ENCODE data around the gene IL27RA.
"Not testable (repeated sequence)": the region's sequence is repeated elsewhere in the genome, so short reads cannot be mapped to it uniquely, and the experiment has no call there.

Gene IL27RA

DNA sequence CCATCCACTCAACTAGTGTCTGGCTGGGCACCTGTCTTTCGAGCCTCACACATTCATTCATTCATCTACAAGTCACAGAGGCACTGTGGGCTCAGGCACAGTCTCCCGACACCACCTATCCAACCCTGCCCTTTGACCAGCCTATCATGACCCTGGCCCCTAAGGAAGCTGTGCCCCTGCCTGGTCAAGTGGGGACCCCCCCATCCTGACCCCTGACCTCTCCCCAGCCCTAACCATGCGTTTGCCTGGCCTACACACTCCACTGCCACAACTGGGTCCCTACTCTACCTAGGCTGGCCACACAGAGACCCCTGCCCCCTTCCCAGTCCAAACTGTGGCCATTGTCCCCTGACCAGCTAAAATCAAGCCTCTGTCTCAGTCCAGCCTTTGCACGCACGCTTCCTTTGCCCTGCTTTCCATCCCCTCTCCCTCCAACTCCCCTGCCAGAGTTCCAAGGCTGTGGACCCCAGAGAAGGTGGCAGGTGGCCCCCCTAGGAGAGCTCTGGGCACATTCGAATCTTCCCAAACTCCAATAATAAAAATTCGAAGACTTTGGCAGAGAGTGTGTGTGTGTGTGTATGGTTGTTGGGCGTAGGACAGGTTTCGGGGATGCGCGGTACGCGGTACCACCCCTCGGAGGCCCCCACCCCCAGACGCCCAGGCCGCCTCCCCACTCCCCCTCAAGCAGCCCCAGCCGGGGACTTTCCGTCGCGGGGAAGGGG lies 404 bp upstream of the IL27RA start:
- DNase-seq (ENCODE audit: low read depth): peak; percentile 67

DNA sequence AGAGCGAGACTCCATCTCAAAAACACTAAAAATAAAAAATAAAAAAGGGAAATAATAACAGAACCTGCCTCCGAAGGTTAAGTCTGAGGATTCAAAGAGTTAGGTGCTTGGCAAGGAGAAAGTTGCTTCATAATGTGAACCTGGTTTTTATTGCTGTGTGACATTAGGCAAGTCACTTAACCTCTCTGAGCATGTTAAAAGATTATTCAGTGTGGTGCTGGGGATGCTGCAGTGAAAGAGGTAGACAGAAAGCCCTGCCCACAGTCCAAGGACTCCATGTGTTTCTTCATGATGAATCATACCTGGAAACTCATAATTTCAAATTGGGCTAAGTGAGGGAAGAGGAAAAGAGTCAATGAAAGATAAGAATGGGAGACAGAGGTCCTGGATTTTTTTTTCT lies 2.4 kb downstream of the IL27RA start:
- DNase-seq (ENCODE audit: low read depth): no peak

DNA sequence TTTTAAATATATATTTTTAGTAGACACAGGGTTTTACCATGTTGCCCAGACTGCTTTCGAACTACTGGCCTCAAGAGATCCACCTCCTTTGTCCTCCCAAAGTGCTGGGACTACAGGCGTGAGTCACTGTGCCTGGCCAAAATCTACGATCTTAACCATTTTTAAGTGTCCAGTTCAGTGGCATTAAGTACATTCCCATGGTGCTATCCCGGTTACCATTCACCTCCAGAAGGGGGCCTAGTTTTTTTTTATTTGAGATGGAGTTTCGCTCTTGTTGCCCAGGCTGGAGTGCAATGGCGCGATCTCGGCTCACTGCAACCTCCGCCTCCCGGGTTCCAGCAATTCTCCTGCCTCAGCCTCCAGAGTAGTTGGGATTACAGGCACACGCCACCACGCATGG lies 3.6 kb downstream of the IL27RA start:
- not testable (repeated sequence) for DNase-seq (ENCODE audit: low read depth)

GRCh38 chr19:14035706-14036105 lies 4.1 kb downstream of the IL27RA start:
- no peak for DNase-seq (ENCODE audit: low read depth)

DNA sequence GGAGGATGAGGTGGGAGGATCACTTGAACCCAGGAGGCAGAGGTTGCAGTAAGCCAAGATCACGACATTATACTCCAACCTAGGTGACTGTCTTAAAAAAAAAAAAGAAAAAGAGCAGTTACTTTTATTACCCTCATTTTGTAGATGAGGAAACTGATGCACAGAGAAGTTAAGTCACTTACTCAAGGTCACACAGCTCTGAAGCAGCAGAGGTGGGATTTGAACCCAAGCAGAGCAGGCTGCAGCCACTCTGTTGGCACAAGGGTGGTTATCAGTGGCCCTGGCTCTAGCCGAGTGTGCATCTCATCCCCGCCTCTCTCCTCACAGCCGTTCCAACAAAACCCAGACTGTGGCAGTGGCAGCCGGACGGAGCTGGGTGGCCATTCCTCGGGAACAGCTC lies 7.6 kb downstream of the IL27RA start:
- DNase-seq (ENCODE audit: low read depth): no peak

- DNase-seq (ENCODE audit: low read depth): peak; percentile 22
Observed at GRCh38 chr19:14042659-14043608, 11.4 kb downstream of the IL27RA start.

DNA sequence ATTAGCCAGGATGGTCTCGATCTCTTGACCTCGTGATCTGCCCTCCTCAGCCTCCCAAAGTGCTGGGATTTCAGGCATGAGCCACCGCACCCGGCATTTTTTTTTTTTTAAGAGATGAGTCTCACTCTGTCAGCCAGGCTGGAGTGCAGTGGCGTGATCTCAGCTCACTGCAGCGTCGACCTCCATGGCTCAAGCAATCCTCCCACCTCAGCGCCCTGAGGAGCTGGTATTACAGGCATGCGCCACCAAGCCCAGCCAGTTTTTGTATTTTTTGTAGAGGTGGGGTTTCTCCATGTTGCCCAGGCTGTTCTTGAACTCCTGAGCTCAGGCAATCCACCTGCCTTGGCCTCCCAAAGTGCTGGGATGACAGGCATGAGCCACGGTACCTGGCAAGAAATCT lies 16.3 kb downstream of the IL27RA start:
- not testable (repeated sequence) for DNase-seq (ENCODE audit: low read depth)

- peak; percentile 56 for DNase-seq (ENCODE audit: low read depth)
Observed at GRCh38 chr19:14048443-14049153, 17.0 kb downstream of the IL27RA start.

DNA sequence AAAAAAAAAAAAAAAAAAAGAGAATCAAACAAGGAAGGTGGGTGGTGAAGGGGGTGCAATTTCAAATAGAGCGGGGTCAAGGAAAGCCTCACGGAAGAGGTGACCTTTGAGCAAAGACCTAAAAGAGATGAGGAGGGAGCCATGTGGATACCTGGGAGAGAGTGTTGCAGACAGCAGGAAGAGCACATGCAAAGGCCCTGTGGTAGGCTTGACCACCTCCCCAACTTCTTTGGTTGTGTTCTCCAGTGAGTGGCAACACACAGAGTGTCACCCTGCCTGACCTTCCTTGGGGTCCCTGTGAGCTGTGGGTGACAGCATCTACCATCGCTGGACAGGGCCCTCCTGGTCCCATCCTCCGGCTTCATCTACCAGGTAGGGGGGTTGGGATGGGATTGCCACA lies 18.9 kb downstream of the IL27RA start:
- no peak for DNase-seq (ENCODE audit: low read depth)

DNA sequence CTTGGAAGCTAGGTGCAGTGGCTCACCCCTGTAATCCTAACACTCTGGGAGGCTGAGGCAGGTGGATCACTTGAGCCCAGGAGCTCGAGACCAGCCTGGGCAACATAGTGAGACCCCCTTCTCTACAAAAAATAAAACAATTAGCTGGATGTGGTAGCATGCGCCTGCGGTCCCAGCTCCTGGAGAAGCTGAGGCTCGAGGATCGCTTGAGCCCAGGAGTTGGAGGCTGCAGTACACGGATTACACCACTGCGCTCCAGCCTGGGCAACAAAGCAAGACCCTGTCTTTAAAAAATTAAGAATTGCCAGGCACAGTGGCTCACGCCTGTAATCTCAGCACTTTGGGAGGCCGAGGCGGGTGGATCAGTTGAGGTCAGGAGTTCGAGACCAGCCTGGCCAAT lies 19.4 kb downstream of the IL27RA start:
- DNase-seq (ENCODE audit: low read depth): not testable (repeated sequence)

GRCh38 chr19:14051980-14052379 lies 20.4 kb downstream of the IL27RA start:
- DNase-seq (ENCODE audit: low read depth): no peak

DNA sequence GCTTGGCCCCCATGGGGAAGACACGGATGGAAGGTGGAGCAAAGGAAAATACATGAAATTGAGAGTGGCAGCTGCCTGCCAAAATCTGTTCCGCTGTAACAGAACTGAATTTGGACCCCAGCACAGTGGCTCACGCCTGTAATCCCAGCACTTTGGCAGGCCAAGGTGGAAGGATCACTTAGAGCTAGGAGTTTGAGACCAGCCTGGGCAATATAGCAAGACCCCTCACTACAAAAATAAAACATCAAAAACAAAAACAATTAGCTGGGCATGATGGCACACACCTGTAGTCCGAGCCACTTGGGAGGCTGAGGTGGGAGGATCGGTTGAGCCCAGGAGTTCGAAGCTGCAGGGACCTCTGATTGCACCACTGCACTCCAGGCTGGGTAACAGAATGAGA lies 20.9 kb downstream of the IL27RA start:
- DNase-seq (ENCODE audit: low read depth): no peak

- no peak for DNase-seq (ENCODE audit: low read depth)
Observed at GRCh38 chr19:14053032-14053431, 21.5 kb downstream of the IL27RA start.

GRCh38 chr19:14053500-14053899 lies 21.9 kb downstream of the IL27RA start:
- no peak for DNase-seq (ENCODE audit: low read depth)

GRCh38 chr19:14054099-14054498 lies 22.5 kb downstream of the IL27RA start:
- no peak for DNase-seq (ENCODE audit: low read depth)

DNA sequence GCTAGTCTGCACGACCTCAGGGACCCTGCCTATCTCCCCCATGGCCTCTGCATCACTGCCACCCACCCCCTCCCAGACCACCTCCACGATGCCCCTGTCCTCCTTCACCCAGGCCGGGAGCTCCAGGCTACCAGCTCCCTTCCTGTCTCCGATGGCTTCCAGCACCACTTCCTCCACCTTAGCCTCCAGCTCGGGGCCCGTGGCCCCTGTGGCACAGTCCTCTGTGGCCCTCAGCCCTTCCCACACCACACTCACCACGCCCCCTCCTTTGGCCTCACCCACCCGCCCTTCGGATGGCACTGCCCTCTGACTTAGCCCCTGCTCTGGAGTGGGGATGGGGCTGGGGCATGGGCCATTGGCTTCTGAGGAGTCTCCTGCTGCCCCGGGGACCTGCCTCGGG lies 23.2 kb downstream of the IL27RA start:
- no peak for DNase-seq (ENCODE audit: low read depth)

DNA sequence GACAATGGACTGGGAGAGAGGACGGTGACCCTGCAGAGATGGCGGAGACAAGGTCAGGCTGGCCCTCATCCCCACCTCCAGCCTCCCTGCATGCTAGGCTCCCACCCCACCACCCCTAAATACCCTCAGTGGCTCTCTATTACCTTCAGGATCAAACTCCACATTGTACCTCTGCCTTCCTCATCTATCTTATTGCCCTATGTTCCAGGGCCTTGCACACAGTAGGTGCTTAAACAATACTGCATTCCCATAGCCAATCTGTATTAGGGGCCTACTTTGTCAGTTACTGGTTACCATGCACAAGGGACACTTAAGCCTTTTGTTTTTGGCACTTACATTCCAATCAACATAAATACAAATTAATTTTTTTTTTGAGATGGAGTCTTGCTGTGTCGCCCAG lies 23.8 kb downstream of the IL27RA start:
- DNase-seq (ENCODE audit: low read depth): no peak

DNA sequence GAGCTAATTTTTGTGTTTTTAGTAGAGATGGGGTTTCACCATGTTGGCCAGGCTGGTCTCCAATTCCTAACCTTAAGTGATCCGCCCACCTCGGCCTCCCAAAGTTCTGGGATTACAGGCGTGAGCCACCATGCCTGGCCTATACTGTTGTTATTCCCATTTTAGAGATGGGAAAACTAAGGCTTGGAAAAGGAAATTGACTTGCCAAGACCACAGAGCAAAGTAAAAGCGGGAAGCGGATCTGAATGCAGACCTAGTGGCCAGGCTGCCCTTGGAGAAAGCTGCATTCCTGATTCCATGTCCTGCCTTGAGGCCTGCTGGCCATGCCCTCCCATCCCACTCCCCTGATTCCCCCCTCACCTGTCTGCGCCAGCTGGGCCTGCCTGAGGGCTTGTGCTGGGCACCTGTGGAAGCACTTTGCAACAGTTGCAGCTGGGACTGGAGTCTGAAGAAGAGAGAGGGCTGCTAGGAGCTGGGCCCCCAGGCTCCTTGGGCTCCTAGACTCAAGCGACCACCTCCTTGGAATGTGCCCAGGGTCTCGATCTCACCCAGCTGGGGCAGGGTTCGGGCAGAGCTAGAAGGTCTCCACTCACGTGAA lies 24.6 kb downstream of the IL27RA start:
- DNase-seq (ENCODE audit: low read depth): no peak

GRCh38 chr19:14056741-14057356 lies 25.3 kb downstream of the IL27RA start:
- DNase-seq (ENCODE audit: low read depth): no peak

GRCh38 chr19:14058182-14059092 lies 26.9 kb downstream of the IL27RA start:
- DNase-seq (ENCODE audit: low read depth): no peak

- DNase-seq (ENCODE audit: low read depth): no peak
Observed at GRCh38 chr19:14059093-14059480, 27.5 kb downstream of the IL27RA start.
